Measurements from ENCODE around the gene SLAIN1. TPM values are rescaled to one million over a fixed set of nuclear protein-coding genes. Genes with fewer than 3 reads are reported as not detected.

SLAIN1 gene
- total and polyA plus RNA-seq, 2 of the 8 experiments (the other 6 are each of a cell fraction or from before 2014, with no cell fraction given) = 35.0 to 37.7 TPM

DNA sequence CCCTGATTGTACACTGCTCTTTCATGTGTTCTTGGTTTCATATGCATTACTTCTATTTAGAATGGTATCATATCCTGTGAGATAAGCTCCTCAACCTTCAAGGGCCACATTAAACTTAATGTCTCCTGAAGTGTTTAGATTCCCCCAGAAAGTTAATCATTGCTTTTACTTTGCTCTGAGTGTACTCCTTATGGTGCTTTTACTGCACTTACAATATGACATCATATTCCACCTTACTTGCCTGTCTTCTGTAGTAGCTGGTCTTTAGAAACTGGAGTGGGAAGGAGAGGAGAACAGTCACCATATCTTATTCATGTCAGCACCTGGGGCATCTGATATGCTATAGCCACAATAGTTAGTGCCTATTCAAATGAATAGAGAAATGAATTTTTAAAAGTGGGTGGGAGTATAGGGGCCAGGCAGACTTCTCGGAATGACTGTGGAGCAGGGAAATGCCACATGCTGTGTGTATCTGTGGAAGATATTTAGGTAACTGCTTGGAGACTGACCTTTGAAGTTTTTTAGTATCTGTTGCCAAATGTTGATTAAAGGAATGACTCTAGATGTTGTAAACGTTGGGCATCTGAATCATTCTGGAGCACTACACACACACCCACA, 40.2 kb downstream of the SLAIN1 start:
- Histone ChIP-seq H3K79me1 (ENCODE audit: low read depth, low read length) (peaks cover 6% of the 10 kb centered on the region), H3K4ac (replicated peaks; ENCODE audit: insufficient read length, low read depth, low read length) (no peak overlapping the region), H3K18ac (ENCODE audit: extremely low read depth, low read length) (no peak overlapping the region)

More for the DNA sequence above, 40.2 kb downstream of the SLAIN1 start:
- Histone ChIP-seq H2BK20ac (ENCODE audit: low read length) (no peak overlapping the region), H4K5ac (ENCODE audit: insufficient read length, low read depth, low read length) (no peak overlapping the region), H3K36me3 (ENCODE audit: control insufficient read depth in 2 of 4, insufficient read depth in 4 of 4, low read length in 3 of 4) (peaks cover 0 to 5% (median 0%) of the 10 kb centered on the region in 4 experiments; a peak in 2 of 8 replicates), H2BK5ac (ENCODE audit: low read depth, low read length) (no peak overlapping the region), H3K79me2 (ENCODE audit: control insufficient read depth in 1 of 2, insufficient read depth in 2 of 2, low read length in 2 of 2) (peaks cover 0 to 39% of the 10 kb centered on the region in 2 experiments; a peak in 2 of 4 replicates), H3K9ac (replicated peaks in 1 of 4; ENCODE audit: extremely low read depth in 1 of 4, low read depth in 3 of 4, low read length in 3 of 4) (no peak overlapping the region), H4K8ac (ENCODE audit: extremely low read depth, insufficient read depth, low read length) (no peak overlapping the region), H2AFZ (ENCODE audit: low read length) (no peak overlapping the region), H2AK5ac (ENCODE audit: low read depth, low read length) (no peak overlapping the region), H4K20me1 (replicated peaks in 1 of 2; ENCODE audit: control insufficient read depth in 1 of 2, insufficient read depth in 2 of 2, low read length in 2 of 2) (peaks cover 0 to 5% of the 10 kb centered on the region in 2 experiments), H3K14ac (ENCODE audit: insufficient read length) (no peak overlapping the region), H3K9me3 (ENCODE audit: insufficient read depth in 2 of 2, low read depth in 1 of 2, low read length in 1 of 2) (no peaks in the 10 kb centered on the region), H3K56ac (replicated peaks; ENCODE audit: insufficient read length, low read depth, low read length) (no peak overlapping the region), H3K4me1 (replicated peaks in 1 of 4; ENCODE audit: control insufficient read depth in 3 of 4, insufficient read depth in 4 of 4, low read length in 3 of 4) (peaks cover 0 to 2% (median 0%) of the 10 kb centered on the region in 4 experiments; a peak in 2 of 7 replicates), H2BK120ac (replicated peaks; ENCODE audit: low read depth, low read length) (no peak overlapping the region), H3K27ac (ENCODE audit: low read depth, low read length) (no peak overlapping the region), H4K91ac (replicated peaks; ENCODE audit: insufficient read length, low read length) (no peak overlapping the region), H3K4me3 (ENCODE audit: extremely low read depth in 1 of 4, insufficient read depth in 2 of 4, low read depth in 3 of 4, low read length in 4 of 4) (no peak overlapping the region), H3K4me2 (ENCODE audit: insufficient read depth in 1 of 2, low read depth in 2 of 2, low read length in 2 of 2) (no peak overlapping the region), H2BK15ac (ENCODE audit: low read length) (no peak overlapping the region), H3K27me3 (replicated peaks in 1 of 4; ENCODE audit: control insufficient read depth in 3 of 4, extremely low read depth in 1 of 4, insufficient read depth in 3 of 4, low read length in 3 of 4) (no peaks in the 10 kb centered on the region), H3K23me2 (ENCODE audit: low read depth, low read length) (no peaks in the 10 kb centered on the region), H2BK12ac (ENCODE audit: low read depth, low read length) (no peak overlapping the region), H3K23ac (ENCODE audit: insufficient read length) (no peak overlapping the region)
- no peak for FAIRE-seq
- no peak for TF ChIP-seq TEAD4 (IDR thresholded peaks at IDR 0.05; ENCODE audit: low read depth, low read length)
- no peak for TF ChIP-seq KDM5A (IDR thresholded peaks at IDR 0.05; ENCODE audit: low read length)
- WGBS, 2 experiments (ENCODE audit: extremely low coverage in 1 of 2, insufficient coverage in 1 of 2, insufficient read length in 1 of 2, insufficient replicate concordance in 2 of 2, low coverage in 1 of 2, low lambda C conversion rate in 2 of 2, missing lambda C conversion rate in 1 of 2) = 76% methylated on average over 2 of the region's 2 CpGs; no CpG with 5 or more reads in 1 of the 2 experiments
- no peak for DNase-seq (ENCODE audit: low read depth in 1 of 2, low spot score in 2 of 2)
- POLR2A ChIA-PET (ENCODE audit: partially characterized antibody) = no interaction called here
- CTCF ChIA-PET (ENCODE audit: partially characterized antibody) = interaction anchor here (1.2 to 1.5 kb wide), 3 partner anchors 15 to 144 kb away, joined by 3 to 4 read pairs (median 3); no protein-coding TSS in a partner anchor

Data from H1 (cell line).